ENCODE measurements around the gene TMEM245.

DNA sequence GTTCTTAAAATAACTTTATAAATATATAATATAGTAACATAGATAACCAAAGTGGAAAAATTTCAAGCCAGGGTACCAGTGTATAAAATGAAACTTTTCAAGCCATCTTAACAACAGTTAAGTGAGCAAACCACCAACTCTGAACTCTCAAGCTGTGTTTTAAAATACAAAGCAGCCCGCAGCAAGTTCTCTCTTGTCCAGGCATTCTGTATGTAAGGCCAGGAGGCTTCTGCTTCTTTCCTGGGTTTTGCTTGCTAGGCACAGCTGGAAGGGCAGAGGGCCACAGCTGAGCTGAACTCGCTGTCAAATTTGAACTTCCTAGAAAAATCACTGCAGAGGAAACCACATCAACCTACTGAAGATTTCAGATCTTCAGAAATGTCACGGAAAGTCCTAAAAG lies 99.6 kb downstream of the TMEM245 start:
- no peak for TF ChIP-seq EZH2phosphoT487 (IDR thresholded peaks at IDR 0.05; ENCODE audit: borderline replicate concordance, low read depth, low read length)
- TF ChIP-seq, protein P1, sequence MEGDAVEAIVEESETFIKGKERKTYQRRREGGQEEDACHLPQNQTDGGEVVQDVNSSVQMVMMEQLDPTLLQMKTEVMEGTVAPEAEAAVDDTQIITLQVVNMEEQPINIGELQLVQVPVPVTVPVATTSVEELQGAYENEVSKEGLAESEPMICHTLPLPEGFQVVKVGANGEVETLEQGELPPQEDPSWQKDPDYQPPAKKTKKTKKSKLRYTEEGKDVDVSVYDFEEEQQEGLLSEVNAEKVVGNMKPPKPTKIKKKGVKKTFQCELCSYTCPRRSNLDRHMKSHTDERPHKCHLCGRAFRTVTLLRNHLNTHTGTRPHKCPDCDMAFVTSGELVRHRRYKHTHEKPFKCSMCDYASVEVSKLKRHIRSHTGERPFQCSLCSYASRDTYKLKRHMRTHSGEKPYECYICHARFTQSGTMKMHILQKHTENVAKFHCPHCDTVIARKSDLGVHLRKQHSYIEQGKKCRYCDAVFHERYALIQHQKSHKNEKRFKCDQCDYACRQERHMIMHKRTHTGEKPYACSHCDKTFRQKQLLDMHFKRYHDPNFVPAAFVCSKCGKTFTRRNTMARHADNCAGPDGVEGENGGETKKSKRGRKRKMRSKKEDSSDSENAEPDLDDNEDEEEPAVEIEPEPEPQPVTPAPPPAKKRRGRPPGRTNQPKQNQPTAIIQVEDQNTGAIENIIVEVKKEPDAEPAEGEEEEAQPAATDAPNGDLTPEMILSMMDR (conservative IDR thresholded peaks at IDR 0.05; ENCODE audit: low read length) = no peak

Data from OCI-LY7 (cell line).